ENCODE data around the gene IL4. TPM values are rescaled to one million over a fixed set of nuclear protein-coding genes. Genes with fewer than 3 reads are reported as not detected.

The IL4 gene
- total and polyA plus RNA-seq, 2 of the 13 experiments (the other 11 are each of a cell fraction or from before 2014, with no cell fraction given), result not detected

- TF ChIP-seq ZNF710 (CRISPR knock-in tag; IDR thresholded peaks at IDR 0.05; ENCODE audit: borderline replicate concordance), result no peak
- TF ChIP-seq HNF1B (CRISPR knock-in tag; IDR thresholded peaks at IDR 0.05), result 0 out of 2 replicates have a peak, but pooled peaks have one; percentile 27
- TF ChIP-seq CBFB (CRISPR knock-in tag; IDR thresholded peaks at IDR 0.05), result 0 out of 2 replicates have a peak, but pooled peaks have one; percentile 12
- TF ChIP-seq SP140L (CRISPR knock-in tag; IDR thresholded peaks at IDR 0.05; ENCODE audit: borderline replicate concordance), result no peak
- TF ChIP-seq, protein P1, sequence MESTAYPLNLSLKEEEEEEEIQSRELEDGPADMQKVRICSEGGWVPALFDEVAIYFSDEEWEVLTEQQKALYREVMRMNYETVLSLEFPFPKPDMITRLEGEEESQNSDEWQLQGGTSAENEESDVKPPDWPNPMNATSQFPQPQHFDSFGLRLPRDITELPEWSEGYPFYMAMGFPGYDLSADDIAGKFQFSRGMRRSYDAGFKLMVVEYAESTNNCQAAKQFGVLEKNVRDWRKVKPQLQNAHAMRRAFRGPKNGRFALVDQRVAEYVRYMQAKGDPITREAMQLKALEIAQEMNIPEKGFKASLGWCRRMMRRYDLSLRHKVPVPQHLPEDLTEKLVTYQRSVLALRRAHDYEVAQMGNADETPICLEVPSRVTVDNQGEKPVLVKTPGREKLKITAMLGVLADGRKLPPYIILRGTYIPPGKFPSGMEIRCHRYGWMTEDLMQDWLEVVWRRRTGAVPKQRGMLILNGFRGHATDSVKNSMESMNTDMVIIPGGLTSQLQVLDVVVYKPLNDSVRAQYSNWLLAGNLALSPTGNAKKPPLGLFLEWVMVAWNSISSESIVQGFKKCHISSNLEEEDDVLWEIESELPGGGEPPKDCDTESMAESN (CRISPR knock-in tag; conservative IDR thresholded peaks at IDR 0.05), result 0 out of 2 replicates have a peak, but pooled peaks have one; percentile 28
- 0 out of 4 replicates have a peak, but pooled peaks of 1 of the 2 experiments have one; percentile 19 for TF ChIP-seq HMGXB4 (CRISPR knock-in tag; IDR thresholded peaks at IDR 0.05; ENCODE audit: borderline replicate concordance in 1 of 2, low read depth in 1 of 2)
- 0 out of 2 replicates have a peak, but pooled peaks have one; percentile 31 for TF ChIP-seq MEIS2 (CRISPR knock-in tag; IDR thresholded peaks at IDR 0.05)
- TF ChIP-seq ZNF232 (CRISPR knock-in tag; IDR thresholded peaks at IDR 0.05; ENCODE audit: borderline replicate concordance), result no peak
- TF ChIP-seq, protein P2, sequence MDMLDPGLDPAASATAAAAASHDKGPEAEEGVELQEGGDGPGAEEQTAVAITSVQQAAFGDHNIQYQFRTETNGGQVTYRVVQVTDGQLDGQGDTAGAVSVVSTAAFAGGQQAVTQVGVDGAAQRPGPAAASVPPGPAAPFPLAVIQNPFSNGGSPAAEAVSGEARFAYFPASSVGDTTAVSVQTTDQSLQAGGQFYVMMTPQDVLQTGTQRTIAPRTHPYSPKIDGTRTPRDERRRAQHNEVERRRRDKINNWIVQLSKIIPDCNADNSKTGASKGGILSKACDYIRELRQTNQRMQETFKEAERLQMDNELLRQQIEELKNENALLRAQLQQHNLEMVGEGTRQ (IDR thresholded peaks at IDR 0.05; ENCODE audit: low read depth, low read length), result no peak
- TF ChIP-seq, protein P2 (CRISPR knock-in tag; IDR thresholded peaks at IDR 0.05; ENCODE audit: borderline replicate concordance), result peak; percentile 48; the same call in 1 of the 2 replicates
Observed at GRCh38 chr5:132662925-132663770, 10.6 kb upstream of the IL4 start (continued).

Measured in HepG2 (cell line).